ENCODE data around the gene BMP15.

DNA sequence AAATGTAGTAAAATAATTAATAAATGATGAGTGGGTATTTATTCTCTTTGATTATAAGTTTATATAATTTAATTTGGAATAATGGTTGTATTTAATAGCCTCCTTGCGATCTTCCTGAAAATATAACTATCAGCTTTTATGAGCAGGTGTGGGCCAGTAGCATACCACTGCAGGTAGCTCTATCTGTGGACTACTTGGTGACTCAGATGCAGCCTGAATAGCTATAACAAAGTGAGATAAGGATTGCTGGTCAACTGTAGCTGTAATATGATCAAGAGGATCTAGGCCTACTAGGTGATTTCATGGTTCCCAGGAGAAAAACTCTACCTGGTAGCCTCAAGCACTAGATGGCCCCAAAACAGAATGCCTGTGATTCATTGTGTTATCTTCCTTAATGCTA lies 47.1 kb upstream of the BMP15 start:
- TF ChIP-seq, protein P1, sequence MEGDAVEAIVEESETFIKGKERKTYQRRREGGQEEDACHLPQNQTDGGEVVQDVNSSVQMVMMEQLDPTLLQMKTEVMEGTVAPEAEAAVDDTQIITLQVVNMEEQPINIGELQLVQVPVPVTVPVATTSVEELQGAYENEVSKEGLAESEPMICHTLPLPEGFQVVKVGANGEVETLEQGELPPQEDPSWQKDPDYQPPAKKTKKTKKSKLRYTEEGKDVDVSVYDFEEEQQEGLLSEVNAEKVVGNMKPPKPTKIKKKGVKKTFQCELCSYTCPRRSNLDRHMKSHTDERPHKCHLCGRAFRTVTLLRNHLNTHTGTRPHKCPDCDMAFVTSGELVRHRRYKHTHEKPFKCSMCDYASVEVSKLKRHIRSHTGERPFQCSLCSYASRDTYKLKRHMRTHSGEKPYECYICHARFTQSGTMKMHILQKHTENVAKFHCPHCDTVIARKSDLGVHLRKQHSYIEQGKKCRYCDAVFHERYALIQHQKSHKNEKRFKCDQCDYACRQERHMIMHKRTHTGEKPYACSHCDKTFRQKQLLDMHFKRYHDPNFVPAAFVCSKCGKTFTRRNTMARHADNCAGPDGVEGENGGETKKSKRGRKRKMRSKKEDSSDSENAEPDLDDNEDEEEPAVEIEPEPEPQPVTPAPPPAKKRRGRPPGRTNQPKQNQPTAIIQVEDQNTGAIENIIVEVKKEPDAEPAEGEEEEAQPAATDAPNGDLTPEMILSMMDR (IDR thresholded peaks at IDR 0.05) = no peak
- TF ChIP-seq POLR2AphosphoS5 (IDR thresholded peaks at IDR 0.05) (no peak), EP300 (IDR thresholded peaks at IDR 0.05) (no peak), POLR2A (IDR thresholded peaks at IDR 0.05) (no peak)

Data from suprapubic skin (tissue), 4 donors.